Mesendoderm (in vitro differentiated cells): ENCODE data around the gene TM7SF3.
A peak's percentile ranks its signal among the peaks of the same experiment; 100 is the strongest.
"Not testable (repeated sequence)": the region's sequence is repeated elsewhere in the genome, so short reads cannot be mapped to it uniquely, and the experiment has no call there.

ENCODE experiments used
- DNase-seq: peaks from one replicate; pipeline ENCODE4 v3.0.0; 2013
- H2AK5ac ChIP-seq: 2 replicates; pipeline ENCODE4 v1.6.1; 2013; ENCODE audit warnings: low read length, inconsistent platforms
- H2BK120ac ChIP-seq: 2 replicates; pipeline ENCODE4 v1.6.1; 2013; ENCODE audit warnings: low read depth, mild to moderate bottlenecking, low read length, moderate library complexity, mixed read lengths
- H2BK15ac ChIP-seq: replicated peaks from 2 replicates; pipeline ENCODE4 v1.6.1; 2013; ENCODE audit warnings: low read depth, mild to moderate bottlenecking, moderate library complexity
- H2BK5ac ChIP-seq: 2 replicates; pipeline ENCODE4 v1.6.1; 2013; ENCODE audit warnings: low read length, inconsistent platforms
- H3K18ac ChIP-seq: 2 replicates; pipeline ENCODE4 v1.6.1; 2013; ENCODE audit warnings: mild to moderate bottlenecking, low read length, mixed read lengths
- H3K23ac ChIP-seq: one replicate; pipeline ENCODE4 v1.6.1; 2013; ENCODE audit warnings: low read length
- H3K27ac ChIP-seq: 2 replicates; pipeline ENCODE4 v1.5.1; 2013; ENCODE audit warnings: low read depth, mild to moderate bottlenecking, inconsistent platforms, low read length, moderate library complexity
- H3K27me3 ChIP-seq: 2 replicates; pipeline ENCODE4 v1.6.1; 2013; ENCODE audit warnings: low read length, control low read depth, mild to moderate bottlenecking, inconsistent platforms; ENCODE audit not compliant: insufficient read depth, poor library complexity
- H3K36me3 ChIP-seq: 2 replicates; pipeline ENCODE4 v1.6.1; 2013; ENCODE audit warnings: low read length, inconsistent platforms; ENCODE audit not compliant: control insufficient read depth, insufficient read depth
- H3K4ac ChIP-seq: one replicate; pipeline ENCODE4 v1.6.1; 2013; ENCODE audit warnings: low read depth, mild to moderate bottlenecking, low read length, moderate library complexity
- H3K4me1 ChIP-seq: 2 replicates; pipeline ENCODE4 v1.6.1; 2013; ENCODE audit warnings: low read depth, low read length, inconsistent platforms; ENCODE audit not compliant: control insufficient read depth
- H3K4me2 ChIP-seq: 2 replicates; pipeline ENCODE4 v1.6.1; 2013; ENCODE audit warnings: low read length
- H3K4me3 ChIP-seq: 2 replicates; pipeline ENCODE4 v1.5.1; 2013; ENCODE audit warnings: mild to moderate bottlenecking, low read length
- H3K56ac ChIP-seq: one replicate; pipeline ENCODE4 v1.6.1; 2013; ENCODE audit warnings: low read length
- H3K79me1 ChIP-seq: 2 replicates; pipeline ENCODE4 v1.6.1; 2013; ENCODE audit warnings: low read length, inconsistent platforms
- H3K79me2 ChIP-seq: 2 replicates; pipeline ENCODE4 v1.6.1; 2013; ENCODE audit warnings: mild to moderate bottlenecking, low read length; ENCODE audit not compliant: control insufficient read depth, insufficient read depth
- H3K9ac ChIP-seq: 2 replicates; pipeline ENCODE4 v1.6.1; 2013; ENCODE audit warnings: low read length, inconsistent platforms
- H4K5ac ChIP-seq: one replicate; pipeline ENCODE4 v1.6.1; 2013; ENCODE audit warnings: low read length
- H4K8ac ChIP-seq: one replicate; pipeline ENCODE4 v1.6.1; 2013; ENCODE audit warnings: low read depth, mild to moderate bottlenecking, control low read depth, low read length, moderate library complexity
- WGBS: extraction: QIAGEN DNeasy Blood & Tissue Kit; methylation state at CpG from one replicate; pipeline ENCODE4 v1.1.7; 2013; ENCODE audit warnings: low lambda C conversion rate, missing lambda C conversion rate; ENCODE audit not compliant: insufficient coverage; ENCODE audit errors: extremely low coverage; 5-methylcytosine and 5-hydroxymethylcytosine counted together

TM7SF3 gene

GRCh38 chr12:27020761-27021160, 6.6 kb upstream of the TM7SF3 start:
- peaks cover 3% of the 10 kb centered on the region for H3K79me1 ChIP-seq
- no peak overlapping the region for H3K4ac ChIP-seq
- H3K79me2 ChIP-seq: peaks cover 17% of the 10 kb centered on the region
- no peaks in the 10 kb centered on the region for H3K27me3 ChIP-seq
- no peak overlapping the region for H2BK120ac ChIP-seq
- no peak overlapping the region for H3K23ac ChIP-seq
- no peak overlapping the region for H3K9ac ChIP-seq
- no peak overlapping the region for H3K4me3 ChIP-seq
- DNase-seq: no peak
- H3K4me2 ChIP-seq: no peak overlapping the region
- no peaks in the 10 kb centered on the region for H3K36me3 ChIP-seq
- H4K5ac ChIP-seq: no peak overlapping the region
- WGBS: no CpG with 5 or more reads among the region's 2 CpGs
- no peak overlapping the region for H2BK5ac ChIP-seq
- H3K56ac ChIP-seq: no peak overlapping the region
- no peak overlapping the region for H3K18ac ChIP-seq
- peaks cover 6% of the 10 kb centered on the region for H3K4me1 ChIP-seq
- no peak overlapping the region for H3K27ac ChIP-seq
- no peak overlapping the region for H2BK15ac ChIP-seq
- no peak overlapping the region for H4K8ac ChIP-seq
- H2AK5ac ChIP-seq: no peak overlapping the region

GRCh38 chr12:27018037-27018436, 3.9 kb upstream of the TM7SF3 start:
- H3K56ac ChIP-seq: no peak overlapping the region
- DNase-seq: no peak
- H4K5ac ChIP-seq: no peak overlapping the region
- H3K23ac ChIP-seq: no peak overlapping the region
- H3K9ac ChIP-seq: no peak overlapping the region
- H2BK15ac ChIP-seq: no peak overlapping the region
- no CpG with 5 or more reads among the region's 1 CpG for WGBS
- H3K79me1 ChIP-seq: no peaks in the 10 kb centered on the region
- H3K4me3 ChIP-seq: no peak overlapping the region
- no peaks in the 10 kb centered on the region for H3K36me3 ChIP-seq
- H4K8ac ChIP-seq: no peak overlapping the region
- no peak overlapping the region for H2BK5ac ChIP-seq
- no peak overlapping the region for H3K4ac ChIP-seq
- H3K79me2 ChIP-seq: peaks cover 3% of the 10 kb centered on the region
- H2AK5ac ChIP-seq: no peak overlapping the region
- no peak overlapping the region for H3K4me2 ChIP-seq
- peaks cover 9% of the 10 kb centered on the region for H3K4me1 ChIP-seq
- H2BK120ac ChIP-seq: no peak overlapping the region
- H3K27ac ChIP-seq: no peak overlapping the region
- H3K27me3 ChIP-seq: no peaks in the 10 kb centered on the region
- no peak overlapping the region for H3K18ac ChIP-seq

- not testable (repeated sequence) for H3K4me2 ChIP-seq, H3K23ac ChIP-seq, H3K56ac ChIP-seq, H3K4me3 ChIP-seq, H3K27ac ChIP-seq, DNase-seq, H2BK120ac ChIP-seq, H3K18ac ChIP-seq, H4K5ac ChIP-seq, H2AK5ac ChIP-seq, H3K9ac ChIP-seq, H3K27me3 ChIP-seq, H2BK5ac ChIP-seq, H3K4me1 ChIP-seq, H4K8ac ChIP-seq, H3K4ac ChIP-seq, H3K36me3 ChIP-seq, H3K79me2 ChIP-seq, H3K79me1 ChIP-seq
- no CpG with 5 or more reads among the region's 5 CpGs for WGBS
- H2BK15ac ChIP-seq: peak overlapping the region; percentile 14
Observed at GRCh38 chr12:27017163-27017823, 3.1 kb upstream of the TM7SF3 start.

- Histone ChIP-seq H3K79me1 (no peaks in the 10 kb centered on the region), H3K18ac (no peak overlapping the region), H3K79me2 (no peaks in the 10 kb centered on the region), H3K36me3 (no peaks in the 10 kb centered on the region), H3K23ac (no peak overlapping the region), H3K56ac (no peak overlapping the region), H4K8ac (no peak overlapping the region), H2BK5ac (no peak overlapping the region), H3K4me3 (no peak overlapping the region), H3K4me1 (peaks cover 5% of the 10 kb centered on the region), H3K27ac (no peak overlapping the region), H2BK120ac (no peak overlapping the region), H3K4ac (no peak overlapping the region), H3K4me2 (no peak overlapping the region), H3K27me3 (no peaks in the 10 kb centered on the region), H3K9ac (no peak overlapping the region), H2AK5ac (no peak overlapping the region), H4K5ac (no peak overlapping the region), H2BK15ac (peak overlapping the region; percentile 19)
- peak; percentile 28 for DNase-seq
- no CpG with 5 or more reads among the region's 2 CpGs for WGBS
Observed at GRCh38 chr12:27015730-27016076, 1.5 kb upstream of the TM7SF3 start.

GRCh38 chr12:27014859-27015729, 910 bp upstream of the TM7SF3 start:
- Histone ChIP-seq H3K79me1 (no peaks in the 10 kb centered on the region), H3K56ac (peak overlapping the region; percentile 84), H3K9ac (peak overlapping the region; percentile 66), H2BK15ac (peak overlapping the region; percentile 19), H3K79me2 (no peaks in the 10 kb centered on the region), H2BK120ac (peak overlapping the region; percentile 2), H3K18ac (no peak overlapping the region), H3K36me3 (no peaks in the 10 kb centered on the region), H4K5ac (no peak overlapping the region), H3K23ac (no peak overlapping the region), H3K4me2 (no peak overlapping the region), H4K8ac (peak overlapping the region; percentile 98), H3K27me3 (no peaks in the 10 kb centered on the region), H3K27ac (no peak overlapping the region), H2BK5ac (no peak overlapping the region), H3K4me3 (no peak overlapping the region), H3K4ac (no peak overlapping the region), H3K4me1 (peaks cover 5% of the 10 kb centered on the region), H2AK5ac (no peak overlapping the region)
- peak; percentile 28 for DNase-seq
- no CpG with 5 or more reads among the region's 12 CpGs for whole genome bisulfite sequencing
